Adrenal gland (tissue), 5 donors: ENCODE results near the gene PAPOLA.

Experiments used
- POLR2A ChIP-seq, 2 donors: fragments of 450-650 bp; IDR thresholded peaks; one replicate each; pipeline ENCODE4 v1.6.1; 2017; ENCODE audit warnings: antibody characterized with exemption in 2 of 2, mild to moderate bottlenecking in 2 of 2, moderate library complexity in 1 of 2
- TF ChIP-seq, protein P1 (sequence below), 6 experiments: fragments of 450-650 bp in 4 of 6; fragments of 200-600 bp in 2 of 6; sonication (generic) in 1 of 6; IDR thresholded peaks; 1 replicate in 5 of 6; 2 replicates in 1 of 6; pipeline versions ENCODE4 v1.5.1 to v1.8.0; 2016 to 2021; ENCODE audit warnings: antibody characterized with exemption in 6 of 6, mild to moderate bottlenecking in 2 of 6, moderate library complexity in 1 of 6
- donor health status: DM: no; HTN: no; CAD: no.

DNA sequence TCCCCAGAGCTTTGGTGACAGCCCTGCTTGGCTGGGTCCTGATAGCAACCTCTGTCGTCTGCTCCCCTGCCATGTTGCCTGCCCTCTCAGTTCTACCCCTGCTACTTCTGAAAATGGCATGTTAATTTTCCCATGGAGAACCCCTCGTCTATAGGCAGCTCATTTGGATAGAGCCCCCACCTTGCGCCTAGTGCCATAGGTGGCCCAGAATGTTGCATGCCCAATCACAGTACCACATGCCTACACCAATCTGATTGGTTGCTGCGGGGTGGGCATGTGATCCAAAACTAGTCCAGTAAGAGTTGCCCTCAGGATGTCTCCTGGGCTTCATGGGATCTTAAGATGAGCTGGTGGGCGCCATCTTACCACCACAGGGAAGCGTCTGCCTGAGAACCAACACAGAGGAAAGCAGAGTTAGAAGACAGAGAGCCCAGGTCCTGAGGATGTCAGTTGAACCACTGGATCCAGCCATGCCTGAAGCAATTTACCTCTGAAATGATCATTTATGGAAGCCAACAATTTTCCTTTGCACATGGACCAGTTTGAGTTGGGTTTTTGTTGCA is 85.7 kb downstream of the PAPOLA start:
- TF ChIP-seq, protein P1, sequence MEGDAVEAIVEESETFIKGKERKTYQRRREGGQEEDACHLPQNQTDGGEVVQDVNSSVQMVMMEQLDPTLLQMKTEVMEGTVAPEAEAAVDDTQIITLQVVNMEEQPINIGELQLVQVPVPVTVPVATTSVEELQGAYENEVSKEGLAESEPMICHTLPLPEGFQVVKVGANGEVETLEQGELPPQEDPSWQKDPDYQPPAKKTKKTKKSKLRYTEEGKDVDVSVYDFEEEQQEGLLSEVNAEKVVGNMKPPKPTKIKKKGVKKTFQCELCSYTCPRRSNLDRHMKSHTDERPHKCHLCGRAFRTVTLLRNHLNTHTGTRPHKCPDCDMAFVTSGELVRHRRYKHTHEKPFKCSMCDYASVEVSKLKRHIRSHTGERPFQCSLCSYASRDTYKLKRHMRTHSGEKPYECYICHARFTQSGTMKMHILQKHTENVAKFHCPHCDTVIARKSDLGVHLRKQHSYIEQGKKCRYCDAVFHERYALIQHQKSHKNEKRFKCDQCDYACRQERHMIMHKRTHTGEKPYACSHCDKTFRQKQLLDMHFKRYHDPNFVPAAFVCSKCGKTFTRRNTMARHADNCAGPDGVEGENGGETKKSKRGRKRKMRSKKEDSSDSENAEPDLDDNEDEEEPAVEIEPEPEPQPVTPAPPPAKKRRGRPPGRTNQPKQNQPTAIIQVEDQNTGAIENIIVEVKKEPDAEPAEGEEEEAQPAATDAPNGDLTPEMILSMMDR (IDR thresholded peaks at IDR 0.05), result no peak
- TF ChIP-seq POLR2A (IDR thresholded peaks at IDR 0.05), result no peak
